ENCODE results near the gene PLA2G12A.
"Not testable (repeated sequence)": the region's sequence is repeated elsewhere in the genome, so short reads cannot be mapped to it uniquely, and the experiment has no call there.

Gene PLA2G12A

DNA sequence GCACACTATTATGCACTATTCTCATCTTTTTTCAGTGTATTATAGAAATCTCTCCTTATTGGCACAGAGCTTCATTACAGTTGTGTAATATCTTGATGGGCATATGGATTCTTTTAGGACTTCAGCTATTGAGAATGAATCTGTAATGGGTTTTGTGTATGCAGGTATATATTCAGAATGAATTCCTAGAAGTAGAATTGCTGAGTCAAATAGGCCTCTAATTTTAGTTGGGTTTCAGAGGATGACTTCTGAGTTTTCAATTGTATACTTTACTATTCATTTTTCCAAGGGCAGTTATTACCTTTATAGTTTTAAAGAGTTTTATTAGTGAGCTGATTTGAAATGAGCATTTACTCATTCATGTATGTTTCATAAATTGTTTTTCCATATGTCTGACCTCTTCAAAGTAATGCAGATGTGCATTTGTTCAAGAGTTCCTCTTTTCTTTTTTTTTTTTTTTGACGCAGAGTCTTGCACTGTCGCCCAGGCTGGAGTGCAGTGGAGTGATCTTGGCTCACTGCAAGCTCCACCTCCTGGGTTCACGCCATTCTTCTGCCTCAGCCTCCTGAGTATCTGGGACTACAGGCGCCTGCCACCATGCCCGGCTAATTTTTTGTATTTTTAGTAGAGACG, 46.1 kb downstream of the PLA2G12A start:
- Histone ChIP-seq H3K79me2 (ENCODE audit: control insufficient read depth, insufficient read depth, low read length) (no peaks in the 10 kb centered on the region), H2BK120ac (ENCODE audit: low read depth, low read length) (no peak overlapping the region), H3K79me1 (ENCODE audit: low read length) (no peaks in the 10 kb centered on the region), H3K27me3 (ENCODE audit: insufficient read depth, low read length, poor library complexity) (no peaks in the 10 kb centered on the region), H3K4me3 (ENCODE audit: low read length) (no peak overlapping the region), H4K5ac (ENCODE audit: low read length) (no peak overlapping the region), H3K4ac (ENCODE audit: low read depth, low read length) (no peak overlapping the region), H3K23ac (ENCODE audit: low read length) (no peak overlapping the region), H3K18ac (ENCODE audit: low read length) (no peak overlapping the region), H3K56ac (ENCODE audit: low read length) (no peak overlapping the region), H3K4me2 (ENCODE audit: low read length) (no peak overlapping the region), H3K27ac (ENCODE audit: low read depth, low read length) (no peak overlapping the region), H4K8ac (ENCODE audit: low read depth, low read length) (no peak overlapping the region), H2BK15ac (replicated peaks; ENCODE audit: low read depth) (no peak overlapping the region), H3K36me3 (ENCODE audit: control insufficient read depth, insufficient read depth, low read length) (no peaks in the 10 kb centered on the region), H3K4me1 (ENCODE audit: control insufficient read depth, low read depth, low read length) (peaks cover 2% of the 10 kb centered on the region), H2AK5ac (ENCODE audit: low read length) (no peak overlapping the region), H3K9ac (ENCODE audit: low read length) (no peak overlapping the region), H2BK5ac (ENCODE audit: low read length) (no peak overlapping the region)
- WGBS (ENCODE audit: extremely low coverage, insufficient coverage, low lambda C conversion rate), result no CpG with 5 or more reads among the region's 6 CpGs
- DNase-seq, result no peak

DNA sequence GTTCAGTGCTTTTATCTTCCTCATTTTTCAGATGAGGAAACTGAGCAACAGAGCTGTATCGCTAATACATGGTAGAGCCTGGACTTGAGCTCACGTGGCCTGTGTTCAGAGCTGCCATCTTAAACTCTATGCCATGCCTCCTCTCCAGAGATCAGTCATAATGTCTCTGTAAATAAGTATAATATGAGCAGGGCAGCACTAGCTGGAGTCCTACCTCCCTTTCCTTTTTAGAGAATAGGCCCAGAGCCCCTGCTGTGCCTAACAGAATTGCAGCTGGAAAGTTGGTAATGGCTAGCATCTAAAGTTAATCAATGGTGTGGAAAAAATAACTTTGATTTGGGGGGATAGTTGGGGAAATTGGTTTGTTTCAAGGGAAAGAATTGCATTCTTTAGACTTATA, 47.0 kb downstream of the PLA2G12A start:
- Histone ChIP-seq H4K5ac (ENCODE audit: low read length) (no peak overlapping the region), H3K4ac (ENCODE audit: low read depth, low read length) (no peak overlapping the region), H3K4me3 (ENCODE audit: low read length) (no peak overlapping the region), H3K79me2 (ENCODE audit: control insufficient read depth, insufficient read depth, low read length) (no peaks in the 10 kb centered on the region), H3K18ac (ENCODE audit: low read length) (no peak overlapping the region), H4K8ac (ENCODE audit: low read depth, low read length) (no peak overlapping the region), H3K4me2 (ENCODE audit: low read length) (no peak overlapping the region), H3K56ac (ENCODE audit: low read length) (no peak overlapping the region), H2BK5ac (ENCODE audit: low read length) (no peak overlapping the region), H3K36me3 (ENCODE audit: control insufficient read depth, insufficient read depth, low read length) (no peaks in the 10 kb centered on the region), H3K9ac (ENCODE audit: low read length) (no peak overlapping the region), H3K79me1 (ENCODE audit: low read length) (no peaks in the 10 kb centered on the region), H3K27ac (ENCODE audit: low read depth, low read length) (no peak overlapping the region), H3K27me3 (ENCODE audit: insufficient read depth, low read length, poor library complexity) (no peaks in the 10 kb centered on the region), H2AK5ac (ENCODE audit: low read length) (no peak overlapping the region), H2BK120ac (ENCODE audit: low read depth, low read length) (no peak overlapping the region), H3K4me1 (ENCODE audit: control insufficient read depth, low read depth, low read length) (peaks cover 2% of the 10 kb centered on the region), H3K23ac (ENCODE audit: low read length) (no peak overlapping the region), H2BK15ac (replicated peaks; ENCODE audit: low read depth) (no peak overlapping the region)
- no CpG with 5 or more reads among the region's 2 CpGs for WGBS (ENCODE audit: extremely low coverage, insufficient coverage, low lambda C conversion rate)
- DNase-seq, result no peak

DNA sequence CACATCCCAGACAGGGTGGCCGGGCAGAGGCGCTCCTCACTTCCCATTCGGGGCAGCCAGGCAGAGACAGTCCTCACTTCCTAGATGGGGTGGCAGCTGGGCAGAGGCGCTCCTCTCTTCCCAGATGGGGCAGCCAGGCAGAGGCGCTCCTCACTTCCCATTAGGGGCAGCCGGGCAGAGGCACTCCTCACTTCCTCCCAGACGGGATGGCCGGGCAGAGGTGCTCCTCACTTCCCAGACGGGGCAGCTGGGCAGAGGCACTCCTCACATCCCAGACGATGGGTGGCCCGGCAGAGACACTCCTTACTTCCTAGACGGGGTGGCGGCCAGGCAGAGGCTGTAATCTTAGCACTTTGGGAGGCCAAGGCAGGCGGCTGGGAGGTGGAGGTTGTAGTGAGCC, 50.9 kb downstream of the PLA2G12A start:
- H3K36me3 ChIP-seq (ENCODE audit: control insufficient read depth, insufficient read depth, low read length); H3K18ac ChIP-seq (ENCODE audit: low read length); H3K56ac ChIP-seq (ENCODE audit: low read length); H3K4ac ChIP-seq (ENCODE audit: low read depth, low read length); H4K8ac ChIP-seq (ENCODE audit: low read depth, low read length); H3K9ac ChIP-seq (ENCODE audit: low read length); H3K4me3 ChIP-seq (ENCODE audit: low read length); H3K79me2 ChIP-seq (ENCODE audit: control insufficient read depth, insufficient read depth, low read length); DNase-seq; H4K5ac ChIP-seq (ENCODE audit: low read length); H2AK5ac ChIP-seq (ENCODE audit: low read length); H3K27me3 ChIP-seq (ENCODE audit: insufficient read depth, low read length, poor library complexity); H3K23ac ChIP-seq (ENCODE audit: low read length); H3K4me1 ChIP-seq (ENCODE audit: control insufficient read depth, low read depth, low read length); H2BK15ac ChIP-seq (replicated peaks; ENCODE audit: low read depth); H2BK5ac ChIP-seq (ENCODE audit: low read length); H3K27ac ChIP-seq (ENCODE audit: low read depth, low read length); H2BK120ac ChIP-seq (ENCODE audit: low read depth, low read length); H3K79me1 ChIP-seq (ENCODE audit: low read length); H3K4me2 ChIP-seq (ENCODE audit: low read length): not testable (repeated sequence)
- no CpG with 5 or more reads among the region's 14 CpGs for WGBS (ENCODE audit: extremely low coverage, insufficient coverage, low lambda C conversion rate)

DNA sequence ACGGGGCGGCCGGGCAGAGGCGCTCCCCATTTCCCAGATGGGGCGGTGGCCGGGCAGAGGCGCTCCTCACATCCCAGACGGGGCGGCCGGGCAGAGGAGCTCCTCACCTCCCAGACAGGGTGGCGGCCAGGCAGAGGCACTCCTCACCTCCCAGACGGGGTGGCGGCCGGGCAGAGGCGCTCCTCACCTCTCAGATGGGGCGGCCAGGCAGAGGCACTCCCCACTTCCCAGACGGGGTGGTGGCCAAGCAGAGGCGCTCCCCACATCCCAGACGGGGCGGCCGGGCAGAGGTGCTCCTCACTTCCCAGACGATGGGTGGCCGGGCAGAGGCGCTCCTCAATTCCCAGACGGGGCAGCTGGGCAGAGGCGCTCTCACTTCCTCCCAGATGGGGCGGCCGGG, 51.4 kb downstream of the PLA2G12A start:
- not testable (repeated sequence) for DNase-seq; H3K79me1 ChIP-seq (ENCODE audit: low read length); H3K9ac ChIP-seq (ENCODE audit: low read length); H3K79me2 ChIP-seq (ENCODE audit: control insufficient read depth, insufficient read depth, low read length); H2BK15ac ChIP-seq (replicated peaks; ENCODE audit: low read depth); H3K4ac ChIP-seq (ENCODE audit: low read depth, low read length); H4K5ac ChIP-seq (ENCODE audit: low read length); H3K4me1 ChIP-seq (ENCODE audit: control insufficient read depth, low read depth, low read length); H3K4me2 ChIP-seq (ENCODE audit: low read length); H3K36me3 ChIP-seq (ENCODE audit: control insufficient read depth, insufficient read depth, low read length); H3K27me3 ChIP-seq (ENCODE audit: insufficient read depth, low read length, poor library complexity); H3K27ac ChIP-seq (ENCODE audit: low read depth, low read length); H3K23ac ChIP-seq (ENCODE audit: low read length); H2BK5ac ChIP-seq (ENCODE audit: low read length); H3K4me3 ChIP-seq (ENCODE audit: low read length); H3K18ac ChIP-seq (ENCODE audit: low read length); H2AK5ac ChIP-seq (ENCODE audit: low read length); H3K56ac ChIP-seq (ENCODE audit: low read length); H4K8ac ChIP-seq (ENCODE audit: low read depth, low read length); H2BK120ac ChIP-seq (ENCODE audit: low read depth, low read length)
- no CpG with 5 or more reads among the region's 28 CpGs for WGBS (ENCODE audit: extremely low coverage, insufficient coverage, low lambda C conversion rate)

DNA sequence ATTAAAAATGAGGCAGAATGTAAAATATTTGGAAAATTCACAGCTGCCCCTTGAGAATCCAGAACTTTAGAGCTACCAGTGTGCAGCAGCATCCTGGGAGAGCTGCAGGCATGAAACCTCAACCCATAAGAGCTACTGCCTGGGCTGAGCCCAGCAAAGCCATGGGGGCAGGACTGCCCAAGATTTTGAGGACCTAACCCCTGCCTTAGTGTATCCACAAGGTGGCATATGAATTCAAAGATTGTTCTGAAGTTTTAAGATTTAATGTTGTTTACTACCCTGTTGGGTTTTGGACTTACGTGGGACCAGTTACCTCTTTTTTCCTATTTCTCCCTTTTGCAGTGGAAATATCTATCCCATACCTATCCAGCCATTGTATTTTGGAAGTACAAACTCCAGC, 53.0 kb downstream of the PLA2G12A start:
- H3K18ac ChIP-seq (ENCODE audit: low read length), result no peak overlapping the region
- H2AK5ac ChIP-seq (ENCODE audit: low read length), result no peak overlapping the region
- no peak overlapping the region for H3K27ac ChIP-seq (ENCODE audit: low read depth, low read length)
- no peaks in the 10 kb centered on the region for H3K36me3 ChIP-seq (ENCODE audit: control insufficient read depth, insufficient read depth, low read length)
- H3K56ac ChIP-seq (ENCODE audit: low read length), result no peak overlapping the region
- H3K79me1 ChIP-seq (ENCODE audit: low read length), result no peaks in the 10 kb centered on the region
- WGBS (ENCODE audit: extremely low coverage, insufficient coverage, low lambda C conversion rate), result no CpG with 5 or more reads among the region's 1 CpG
- H3K4ac ChIP-seq (ENCODE audit: low read depth, low read length), result no peak overlapping the region
- no peak overlapping the region for H2BK15ac ChIP-seq (replicated peaks; ENCODE audit: low read depth)
- no peak overlapping the region for H4K5ac ChIP-seq (ENCODE audit: low read length)
- H2BK5ac ChIP-seq (ENCODE audit: low read length), result no peak overlapping the region
- no peak overlapping the region for H3K9ac ChIP-seq (ENCODE audit: low read length)
- no peak overlapping the region for H3K23ac ChIP-seq (ENCODE audit: low read length)
- H3K27me3 ChIP-seq (ENCODE audit: insufficient read depth, low read length, poor library complexity), result no peaks in the 10 kb centered on the region
- H4K8ac ChIP-seq (ENCODE audit: low read depth, low read length), result no peak overlapping the region
- H3K79me2 ChIP-seq (ENCODE audit: control insufficient read depth, insufficient read depth, low read length), result no peaks in the 10 kb centered on the region
- no peak overlapping the region for H3K4me3 ChIP-seq (ENCODE audit: low read length)
- H3K4me2 ChIP-seq (ENCODE audit: low read length), result no peak overlapping the region
- no peaks in the 10 kb centered on the region for H3K4me1 ChIP-seq (ENCODE audit: control insufficient read depth, low read depth, low read length)
- no peak for DNase-seq
- H2BK120ac ChIP-seq (ENCODE audit: low read depth, low read length), result no peak overlapping the region

DNA sequence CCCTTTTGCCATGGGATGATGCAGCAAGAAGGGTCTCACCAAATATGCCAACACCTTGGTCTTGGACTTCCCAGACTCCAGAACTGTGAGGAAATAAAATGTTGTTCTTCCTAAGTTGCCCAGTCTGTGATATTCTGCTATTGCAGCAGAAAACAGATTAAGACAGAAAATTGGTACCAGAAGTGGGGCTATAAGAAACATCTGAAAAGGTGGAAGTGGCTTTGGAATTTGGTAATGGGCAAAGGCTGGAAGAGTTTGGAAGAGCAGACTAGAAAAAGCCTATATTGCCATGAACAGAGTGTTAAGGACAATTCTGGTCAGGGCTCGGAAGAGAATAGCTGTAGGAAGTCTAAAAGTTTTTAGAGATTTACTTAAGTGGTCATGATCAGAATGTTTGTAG, 54.0 kb downstream of the PLA2G12A start:
- Histone ChIP-seq H3K79me1 (ENCODE audit: low read length) (no peaks in the 10 kb centered on the region), H3K4ac (ENCODE audit: low read depth, low read length) (no peak overlapping the region), H3K18ac (ENCODE audit: low read length) (no peak overlapping the region), H3K4me3 (ENCODE audit: low read length) (no peak overlapping the region), H4K5ac (ENCODE audit: low read length) (no peak overlapping the region), H3K23ac (ENCODE audit: low read length) (no peak overlapping the region), H3K79me2 (ENCODE audit: control insufficient read depth, insufficient read depth, low read length) (no peaks in the 10 kb centered on the region), H4K8ac (ENCODE audit: low read depth, low read length) (no peak overlapping the region), H3K9ac (ENCODE audit: low read length) (no peak overlapping the region), H3K4me2 (ENCODE audit: low read length) (no peak overlapping the region), H3K27me3 (ENCODE audit: insufficient read depth, low read length, poor library complexity) (no peaks in the 10 kb centered on the region), H2BK120ac (ENCODE audit: low read depth, low read length) (no peak overlapping the region), H3K27ac (ENCODE audit: low read depth, low read length) (no peak overlapping the region), H3K36me3 (ENCODE audit: control insufficient read depth, insufficient read depth, low read length) (no peaks in the 10 kb centered on the region), H3K4me1 (ENCODE audit: control insufficient read depth, low read depth, low read length) (no peaks in the 10 kb centered on the region), H2BK5ac (ENCODE audit: low read length) (no peak overlapping the region), H2AK5ac (ENCODE audit: low read length) (no peak overlapping the region), H2BK15ac (replicated peaks; ENCODE audit: low read depth) (no peak overlapping the region), H3K56ac (ENCODE audit: low read length) (no peak overlapping the region)
- no CpG with 5 or more reads among the region's 1 CpG for WGBS (ENCODE audit: extremely low coverage, insufficient coverage, low lambda C conversion rate)
- DNase-seq, result no peak

Data from mesendoderm (in vitro differentiated cells).